Measurements from ENCODE around the gene RUNX2. TPM values are rescaled to one million over a fixed set of nuclear protein-coding genes. Genes with fewer than 3 reads are reported as not detected.
A peak's percentile ranks its signal among the peaks of the same experiment; 100 is the strongest.

Gene RUNX2
- total RNA-seq, 2 experiments from 2014 or later = 0.27 to 0.44 TPM

DNA sequence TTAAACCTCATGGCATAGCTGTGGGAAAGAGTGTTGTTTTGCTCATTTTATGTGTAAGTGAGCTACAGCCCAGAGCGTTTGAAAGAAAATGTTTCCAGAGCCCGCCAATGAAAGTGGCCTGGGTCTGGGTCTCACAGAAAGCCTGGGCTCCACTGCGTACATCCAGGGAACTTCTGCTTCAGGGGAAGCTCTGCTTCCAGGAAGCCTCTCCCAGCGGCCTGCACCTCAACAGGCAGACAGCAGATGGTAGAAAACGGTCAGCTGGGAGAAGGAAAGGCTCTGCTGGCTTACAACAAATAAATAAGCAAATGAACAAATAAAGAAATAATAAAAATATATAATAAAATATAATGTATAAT lies 320.1 kb downstream of the RUNX2 start:
- peaks cover 17% of the 10 kb centered on the region for H3K4me1 ChIP-seq (ENCODE audit: insufficient read depth, low read length, poor library complexity, severe bottlenecking)
- BruUV-seq (replicated peaks) = no TSS peak

GRCh38 chr6:45650524-45651135 lies 322.5 kb downstream of the RUNX2 start:
- H3K9me2 ChIP-seq (ENCODE audit: insufficient read depth, low read length) = no peaks in the 10 kb centered on the region
- BruUV-seq (replicated peaks) = no TSS peak
- POLR2A ChIA-PET = interaction anchor here (1.0 to 1.2 kb wide), 2 partner anchors 14 to 26 kb away, joined by 3 to 4 read pairs; no protein-coding TSS in a partner anchor
- CTCF ChIA-PET (ENCODE audit: unreplicated experiment) = no interaction called here
- no peaks in the 10 kb centered on the region for H4K20me1 ChIP-seq (ENCODE audit: insufficient read depth, low read length)
- H3K79me2 ChIP-seq (ENCODE audit: insufficient read depth, low read depth, low read length) = no peaks in the 10 kb centered on the region
- TF ChIP-seq, protein P1, sequence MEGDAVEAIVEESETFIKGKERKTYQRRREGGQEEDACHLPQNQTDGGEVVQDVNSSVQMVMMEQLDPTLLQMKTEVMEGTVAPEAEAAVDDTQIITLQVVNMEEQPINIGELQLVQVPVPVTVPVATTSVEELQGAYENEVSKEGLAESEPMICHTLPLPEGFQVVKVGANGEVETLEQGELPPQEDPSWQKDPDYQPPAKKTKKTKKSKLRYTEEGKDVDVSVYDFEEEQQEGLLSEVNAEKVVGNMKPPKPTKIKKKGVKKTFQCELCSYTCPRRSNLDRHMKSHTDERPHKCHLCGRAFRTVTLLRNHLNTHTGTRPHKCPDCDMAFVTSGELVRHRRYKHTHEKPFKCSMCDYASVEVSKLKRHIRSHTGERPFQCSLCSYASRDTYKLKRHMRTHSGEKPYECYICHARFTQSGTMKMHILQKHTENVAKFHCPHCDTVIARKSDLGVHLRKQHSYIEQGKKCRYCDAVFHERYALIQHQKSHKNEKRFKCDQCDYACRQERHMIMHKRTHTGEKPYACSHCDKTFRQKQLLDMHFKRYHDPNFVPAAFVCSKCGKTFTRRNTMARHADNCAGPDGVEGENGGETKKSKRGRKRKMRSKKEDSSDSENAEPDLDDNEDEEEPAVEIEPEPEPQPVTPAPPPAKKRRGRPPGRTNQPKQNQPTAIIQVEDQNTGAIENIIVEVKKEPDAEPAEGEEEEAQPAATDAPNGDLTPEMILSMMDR (conservative IDR thresholded peaks at IDR 0.05; ENCODE audit: low read length) = no peak
- TF ChIP-seq EZH2phosphoT487 (IDR thresholded peaks at IDR 0.05; ENCODE audit: borderline replicate concordance, low read depth, low read length) = no peak
- H3K36me3 ChIP-seq (ENCODE audit: insufficient read depth, low read length) = no peaks in the 10 kb centered on the region
- H3K4me1 ChIP-seq (ENCODE audit: insufficient read depth, low read length, poor library complexity, severe bottlenecking) = peaks cover 9% of the 10 kb centered on the region
- no peak overlapping the region for H3K4me2 ChIP-seq (ENCODE audit: low read length)
- no peak overlapping the region for H3K27ac ChIP-seq (ENCODE audit: low read depth, low read length, poor library complexity, severe bottlenecking)
- intact Hi-C loops (cut with micrococcal nuclease; ENCODE audit: unreplicated experiment) = no loop called here
- no peak overlapping the region for H2AFZ ChIP-seq (ENCODE audit: low read length)
- no peak for DNase-seq (ENCODE audit: low spot score)
- no peak overlapping the region for H3K4me3 ChIP-seq (ENCODE audit: low read depth, low read length, poor library complexity, severe bottlenecking)
- no peaks in the 10 kb centered on the region for H3K9me3 ChIP-seq (ENCODE audit: low read length)

More for the DNA sequence above, 320.1 kb downstream of the RUNX2 start:
- DNase-seq (ENCODE audit: low spot score) = no peak
- H2AFZ ChIP-seq (ENCODE audit: low read length) = 0 out of 2 replicates have a peak overlapping the region, but pooled peaks have one; percentile 65
- H3K27ac ChIP-seq (ENCODE audit: low read depth, low read length, poor library complexity, severe bottlenecking) = no peak overlapping the region
- no peaks in the 10 kb centered on the region for H3K9me3 ChIP-seq (ENCODE audit: low read length)
- no peak overlapping the region for H3K4me3 ChIP-seq (ENCODE audit: low read depth, low read length, poor library complexity, severe bottlenecking)
- ChIA-PET CTCF (ENCODE audit: unreplicated experiment) (no interaction called here), POLR2A (interaction anchor here (0.8 to 1.6 kb wide), 2 partner anchors 9 to 10 kb away, joined by 3 read pairs; no protein-coding TSS in a partner anchor)
- intact Hi-C loops (cut with micrococcal nuclease; ENCODE audit: unreplicated experiment) = no loop called here
- TF ChIP-seq, protein P1 (conservative IDR thresholded peaks at IDR 0.05; ENCODE audit: low read length) = no peak
- no peak for TF ChIP-seq EZH2phosphoT487 (IDR thresholded peaks at IDR 0.05; ENCODE audit: borderline replicate concordance, low read depth, low read length)
- no peaks in the 10 kb centered on the region for H3K9me2 ChIP-seq (ENCODE audit: insufficient read depth, low read length)
- no peaks in the 10 kb centered on the region for H3K36me3 ChIP-seq (ENCODE audit: insufficient read depth, low read length)
- H3K4me2 ChIP-seq (ENCODE audit: low read length) = no peak overlapping the region
- no peaks in the 10 kb centered on the region for H4K20me1 ChIP-seq (ENCODE audit: insufficient read depth, low read length)
- no peaks in the 10 kb centered on the region for H3K79me2 ChIP-seq (ENCODE audit: insufficient read depth, low read depth, low read length)

DNA sequence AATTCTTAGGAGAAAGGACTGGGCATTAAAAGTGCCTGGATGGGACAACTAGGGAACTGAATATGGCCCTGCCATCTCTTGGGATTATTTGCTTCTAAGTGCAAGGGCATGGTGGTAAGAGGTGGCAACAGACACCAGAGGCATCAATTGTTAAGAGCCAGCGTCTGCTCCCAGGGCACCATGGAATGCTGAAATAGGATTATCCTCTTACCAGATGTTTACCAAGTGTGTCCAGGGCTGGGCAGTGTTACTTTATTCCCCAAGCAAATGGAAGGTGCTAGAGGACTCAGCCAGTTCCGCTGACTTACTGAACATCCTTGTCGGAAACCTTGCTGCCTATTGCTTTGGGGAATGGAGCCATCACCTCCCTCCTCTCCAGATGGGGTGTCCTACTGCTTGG lies 323.2 kb downstream of the RUNX2 start:
- no peak overlapping the region for H3K4me3 ChIP-seq (ENCODE audit: low read depth, low read length, poor library complexity, severe bottlenecking)
- no peak for TF ChIP-seq EZH2phosphoT487 (IDR thresholded peaks at IDR 0.05; ENCODE audit: borderline replicate concordance, low read depth, low read length)
- TF ChIP-seq, protein P1 (conservative IDR thresholded peaks at IDR 0.05; ENCODE audit: low read length) = no peak
- no peak for DNase-seq (ENCODE audit: low spot score)
- ChIA-PET POLR2A (interaction anchor here (0.8 kb wide), 1 partner anchor 13 kb away, joined by 3 read pairs; no protein-coding TSS in a partner anchor), CTCF (ENCODE audit: unreplicated experiment) (no interaction called here)
- 0 out of 2 replicates have a peak, but pooled peaks cover under 1% of the 10 kb centered on the region for H3K9me3 ChIP-seq (ENCODE audit: low read length)
- no TSS peak for BruUV-seq (replicated peaks)
- H3K36me3 ChIP-seq (ENCODE audit: insufficient read depth, low read length) = no peaks in the 10 kb centered on the region; the same call in 1 of the 2 replicates
- H3K79me2 ChIP-seq (ENCODE audit: insufficient read depth, low read depth, low read length) = no peaks in the 10 kb centered on the region
- H3K27ac ChIP-seq (ENCODE audit: low read depth, low read length, poor library complexity, severe bottlenecking) = no peak overlapping the region
- intact Hi-C loops (cut with micrococcal nuclease; ENCODE audit: unreplicated experiment) = no loop called here
- no peaks in the 10 kb centered on the region for H4K20me1 ChIP-seq (ENCODE audit: insufficient read depth, low read length)
- H3K4me2 ChIP-seq (ENCODE audit: low read length) = no peak overlapping the region
- H3K4me1 ChIP-seq (ENCODE audit: insufficient read depth, low read length, poor library complexity, severe bottlenecking) = peaks cover 9% of the 10 kb centered on the region
- H3K9me2 ChIP-seq (ENCODE audit: insufficient read depth, low read length) = no peaks in the 10 kb centered on the region
- H2AFZ ChIP-seq (ENCODE audit: low read length) = no peak overlapping the region

Measured in OCI-LY7 (cell line).